Ishikawa (cell line): ENCODE data around the gene DSC2.

Experiments
- CEBPB ChIP-seq: IDR thresholded peaks from 2 replicates; pipeline ENCODE4 v1.6.1; 2012
- CREB1 ChIP-seq: IDR thresholded peaks from 2 replicates; pipeline ENCODE4 v1.6.1; 2012; ENCODE audit warnings: low read depth
- EGR1 ChIP-seq: IDR thresholded peaks from 2 replicates; pipeline ENCODE4 v1.6.1; 2012
- EP300 ChIP-seq: IDR thresholded peaks from 2 replicates; pipeline ENCODE4 v1.6.1; 2012; ENCODE audit warnings: borderline replicate concordance
- FOXM1 ChIP-seq: IDR thresholded peaks from 2 replicates; pipeline ENCODE4 v1.6.1; 2012; ENCODE audit warnings: low read depth, borderline replicate concordance
- NFIC ChIP-seq: IDR thresholded peaks from 2 replicates; pipeline ENCODE4 v1.6.1; 2012
- RAD21 ChIP-seq: IDR thresholded peaks from 2 replicates; pipeline ENCODE4 v1.6.1; 2012; ENCODE audit warnings: low read depth
- TAF1 ChIP-seq: IDR thresholded peaks from 2 replicates; pipeline ENCODE4 v1.6.1; 2012; ENCODE audit warnings: low read depth, mild to moderate bottlenecking
- TCF12 ChIP-seq: IDR thresholded peaks from 2 replicates; pipeline ENCODE4 v1.6.1; 2012; ENCODE audit warnings: low read depth
- TEAD4 ChIP-seq: IDR thresholded peaks from 2 replicates; pipeline ENCODE4 v1.6.1; 2012
- YY1 ChIP-seq: IDR thresholded peaks from 2 replicates; pipeline ENCODE4 v1.6.1; 2012; ENCODE audit warnings: low read depth
- ZBTB7A ChIP-seq: IDR thresholded peaks from 2 replicates; pipeline ENCODE4 v1.6.1; 2012; ENCODE audit warnings: low read depth
- TF ChIP-seq, protein P1 (sequence below): IDR thresholded peaks from 2 replicates; pipeline ENCODE4 v1.6.1; 2012; ENCODE audit warnings: low read depth, mild to moderate bottlenecking
- TF ChIP-seq, protein P2 (sequence below): IDR thresholded peaks from 2 replicates; pipeline ENCODE4 v1.6.1; 2012
- TF ChIP-seq, protein P3 (sequence below): IDR thresholded peaks from 2 replicates; pipeline ENCODE4 v1.6.1; 2012

DSC2 gene

DNA sequence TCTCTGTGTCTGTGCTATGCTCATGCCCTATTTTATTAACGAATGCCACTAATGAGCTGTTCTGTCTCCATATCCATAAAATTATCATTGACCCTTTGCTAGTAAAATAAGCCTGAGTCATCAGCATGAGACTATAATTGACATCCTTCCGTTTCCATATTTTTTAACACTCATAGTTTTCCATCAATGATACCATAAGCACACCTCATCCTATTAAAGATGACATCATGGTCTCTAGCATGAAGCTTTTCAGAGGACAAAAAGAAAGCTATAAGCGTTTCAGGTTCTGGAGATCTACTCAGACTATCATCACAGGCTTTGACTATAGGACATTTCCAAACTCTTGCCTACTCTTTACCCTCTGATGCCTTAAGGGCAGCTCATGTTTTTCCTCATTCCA lies 1.2 kb upstream of the DSC2 start:
- no peak for TF ChIP-seq RAD21
- TF ChIP-seq TAF1: no peak
- TF ChIP-seq CREB1: no peak
- TF ChIP-seq, protein P1, sequence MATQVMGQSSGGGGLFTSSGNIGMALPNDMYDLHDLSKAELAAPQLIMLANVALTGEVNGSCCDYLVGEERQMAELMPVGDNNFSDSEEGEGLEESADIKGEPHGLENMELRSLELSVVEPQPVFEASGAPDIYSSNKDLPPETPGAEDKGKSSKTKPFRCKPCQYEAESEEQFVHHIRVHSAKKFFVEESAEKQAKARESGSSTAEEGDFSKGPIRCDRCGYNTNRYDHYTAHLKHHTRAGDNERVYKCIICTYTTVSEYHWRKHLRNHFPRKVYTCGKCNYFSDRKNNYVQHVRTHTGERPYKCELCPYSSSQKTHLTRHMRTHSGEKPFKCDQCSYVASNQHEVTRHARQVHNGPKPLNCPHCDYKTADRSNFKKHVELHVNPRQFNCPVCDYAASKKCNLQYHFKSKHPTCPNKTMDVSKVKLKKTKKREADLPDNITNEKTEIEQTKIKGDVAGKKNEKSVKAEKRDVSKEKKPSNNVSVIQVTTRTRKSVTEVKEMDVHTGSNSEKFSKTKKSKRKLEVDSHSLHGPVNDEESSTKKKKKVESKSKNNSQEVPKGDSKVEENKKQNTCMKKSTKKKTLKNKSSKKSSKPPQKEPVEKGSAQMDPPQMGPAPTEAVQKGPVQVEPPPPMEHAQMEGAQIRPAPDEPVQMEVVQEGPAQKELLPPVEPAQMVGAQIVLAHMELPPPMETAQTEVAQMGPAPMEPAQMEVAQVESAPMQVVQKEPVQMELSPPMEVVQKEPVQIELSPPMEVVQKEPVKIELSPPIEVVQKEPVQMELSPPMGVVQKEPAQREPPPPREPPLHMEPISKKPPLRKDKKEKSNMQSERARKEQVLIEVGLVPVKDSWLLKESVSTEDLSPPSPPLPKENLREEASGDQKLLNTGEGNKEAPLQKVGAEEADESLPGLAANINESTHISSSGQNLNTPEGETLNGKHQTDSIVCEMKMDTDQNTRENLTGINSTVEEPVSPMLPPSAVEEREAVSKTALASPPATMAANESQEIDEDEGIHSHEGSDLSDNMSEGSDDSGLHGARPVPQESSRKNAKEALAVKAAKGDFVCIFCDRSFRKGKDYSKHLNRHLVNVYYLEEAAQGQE: no peak
- TF ChIP-seq, protein P2, sequence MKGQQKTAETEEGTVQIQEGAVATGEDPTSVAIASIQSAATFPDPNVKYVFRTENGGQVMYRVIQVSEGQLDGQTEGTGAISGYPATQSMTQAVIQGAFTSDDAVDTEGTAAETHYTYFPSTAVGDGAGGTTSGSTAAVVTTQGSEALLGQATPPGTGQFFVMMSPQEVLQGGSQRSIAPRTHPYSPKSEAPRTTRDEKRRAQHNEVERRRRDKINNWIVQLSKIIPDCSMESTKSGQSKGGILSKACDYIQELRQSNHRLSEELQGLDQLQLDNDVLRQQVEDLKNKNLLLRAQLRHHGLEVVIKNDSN: no peak
- TF ChIP-seq YY1: no peak
- TF ChIP-seq EGR1: no peak
- no peak for TF ChIP-seq CEBPB
- TF ChIP-seq TEAD4: no peak
- TF ChIP-seq TCF12: no peak
- TF ChIP-seq FOXM1: no peak
- TF ChIP-seq, protein P3, sequence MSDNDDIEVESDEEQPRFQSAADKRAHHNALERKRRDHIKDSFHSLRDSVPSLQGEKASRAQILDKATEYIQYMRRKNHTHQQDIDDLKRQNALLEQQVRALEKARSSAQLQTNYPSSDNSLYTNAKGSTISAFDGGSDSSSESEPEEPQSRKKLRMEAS: no peak
- TF ChIP-seq ZBTB7A: no peak
- no peak for TF ChIP-seq NFIC
- TF ChIP-seq EP300: no peak

DNA sequence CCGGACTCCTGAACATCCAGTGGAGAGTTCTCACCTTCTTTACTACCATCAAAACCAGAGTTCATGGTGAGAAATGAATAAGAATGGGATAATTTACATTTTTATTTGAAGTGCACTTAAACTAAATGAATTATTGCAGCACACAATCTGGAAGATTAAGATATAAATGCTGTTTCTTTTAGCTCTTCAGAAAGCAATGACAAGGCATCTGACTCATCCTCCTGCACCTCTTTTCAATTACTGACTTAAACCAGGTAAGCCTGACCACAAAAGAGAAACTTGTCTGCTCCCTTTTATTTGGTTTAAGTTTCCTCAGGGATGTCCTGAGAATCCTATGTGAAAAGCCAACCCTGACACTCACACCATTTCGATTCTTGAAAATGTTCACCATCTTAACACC lies 720 bp upstream of the DSC2 start:
- TF ChIP-seq, protein P1: no peak
- TF ChIP-seq EGR1: no peak
- TF ChIP-seq NFIC: no peak
- TF ChIP-seq TAF1: no peak
- TF ChIP-seq TEAD4: no peak
- TF ChIP-seq CEBPB: no peak
- no peak for TF ChIP-seq CREB1
- no peak for TF ChIP-seq YY1

DNA sequence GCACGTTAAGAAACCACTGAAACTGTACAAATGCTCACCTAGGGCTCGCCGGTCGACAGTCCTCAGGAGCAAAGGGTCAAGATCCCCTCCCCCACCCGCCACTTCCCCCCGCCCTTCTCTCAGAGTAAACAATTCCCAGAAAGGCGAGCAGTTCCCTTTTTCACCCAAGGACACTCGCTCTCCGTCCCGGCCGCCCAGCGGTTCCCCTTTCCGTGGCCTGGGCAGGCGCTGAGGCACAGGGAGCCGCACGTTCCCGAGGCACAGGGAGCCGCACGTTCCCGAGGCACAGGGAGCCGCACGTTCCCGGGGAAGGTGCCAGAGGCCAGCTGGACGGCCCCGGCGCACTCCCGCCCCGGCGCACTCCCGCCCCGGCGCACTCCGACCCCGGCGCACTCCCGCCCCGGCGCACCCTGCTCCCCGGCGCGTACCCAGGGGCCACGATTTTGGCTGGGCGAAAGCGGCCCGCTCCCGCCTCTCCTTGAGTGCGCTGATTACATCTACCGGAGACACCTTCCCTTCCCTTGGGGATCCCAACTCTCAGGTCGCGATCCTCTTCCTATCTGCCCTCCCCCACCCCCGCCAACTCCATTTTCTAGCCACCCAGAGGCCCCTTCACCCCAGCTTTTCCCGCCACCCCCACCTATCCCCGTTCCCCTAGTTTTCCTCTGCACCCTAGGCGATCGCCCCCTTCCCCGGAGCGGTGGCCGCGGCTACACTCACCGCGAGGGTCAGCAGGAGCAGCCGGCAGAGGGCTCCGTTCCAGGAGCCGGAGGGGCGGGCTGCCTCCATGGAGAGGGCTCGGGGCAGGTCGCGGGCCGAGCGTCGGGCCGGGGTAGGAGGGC lies 817 bp downstream of the DSC2 start:
- TF ChIP-seq, protein P3: peak; percentile 62; the same call in 1 of the 2 replicates
- TF ChIP-seq TEAD4 (no peak), YY1 (no peak), RAD21 (peak; percentile 5; the same call in 1 of the 2 replicates), FOXM1 (no peak), CEBPB (no peak), EP300 (no peak), ZBTB7A (no peak; the same call in 1 of the 2 replicates), CREB1 (no peak), TCF12 (peak; percentile 38; the same call in 1 of the 2 replicates), EGR1 (no peak), NFIC (peak; percentile 44; the same call in 1 of the 2 replicates), TAF1 (no peak)
- TF ChIP-seq, protein P1: 0 out of 2 replicates have a peak, but pooled peaks have one; percentile 2
- TF ChIP-seq, protein P2: no peak

DNA sequence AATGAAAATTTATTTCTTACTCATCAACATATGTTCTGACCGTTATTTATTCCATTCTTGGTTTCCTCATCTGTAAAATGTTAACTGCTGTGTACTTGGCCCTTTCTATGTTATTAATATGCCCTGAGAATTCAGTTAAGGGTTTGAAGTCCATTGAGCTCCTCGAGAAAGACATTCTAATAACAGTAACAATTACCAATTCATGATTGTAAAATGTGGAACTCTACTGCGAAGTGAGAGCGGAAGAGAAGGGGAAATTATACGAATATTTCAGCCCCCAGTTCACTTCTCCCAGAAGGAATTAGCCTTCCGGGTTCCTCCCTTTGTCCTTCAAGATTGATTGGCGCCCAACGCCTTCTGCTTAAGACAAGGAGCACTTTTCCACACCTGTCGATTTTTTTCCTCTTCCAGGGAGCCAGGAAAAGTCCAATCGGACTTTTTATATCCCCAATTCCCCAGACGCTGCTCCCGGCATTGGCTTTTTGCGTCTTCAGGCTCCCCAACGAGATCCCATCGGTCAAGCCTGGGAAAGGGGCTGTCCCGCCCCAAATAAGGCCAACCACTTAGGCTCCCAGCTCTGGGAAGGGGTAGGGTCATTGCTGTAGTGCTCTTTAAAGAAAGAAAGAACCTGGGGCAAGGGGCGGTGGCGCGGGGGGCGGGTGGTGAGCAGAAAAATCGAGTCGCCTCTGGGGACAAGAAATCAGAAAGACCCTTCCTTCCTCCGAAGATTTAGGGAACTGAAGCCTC lies 1.6 kb downstream of the DSC2 start:
- no peak for TF ChIP-seq NFIC
- no peak for TF ChIP-seq YY1
- TF ChIP-seq CREB1: no peak
- TF ChIP-seq EP300: no peak
- TF ChIP-seq, protein P3: no peak
- TF ChIP-seq TAF1: no peak
- TF ChIP-seq, protein P2: no peak
- TF ChIP-seq TEAD4: no peak
- no peak for TF ChIP-seq CEBPB
- no peak for TF ChIP-seq RAD21
- TF ChIP-seq EGR1: no peak
- TF ChIP-seq, protein P1: no peak
- no peak for TF ChIP-seq FOXM1
- TF ChIP-seq ZBTB7A: no peak
- no peak for TF ChIP-seq TCF12
